ENCODE data around the gene HSPBP1. TPM values are rescaled to one million over a fixed set of nuclear protein-coding genes. Genes with fewer than 3 reads are reported as not detected.
A peak's percentile ranks its signal among the peaks of the same experiment; 100 is the strongest.

The HSPBP1 gene
- total RNA-seq, 1 donor from 2014 or later: 66.4 TPM

DNA sequence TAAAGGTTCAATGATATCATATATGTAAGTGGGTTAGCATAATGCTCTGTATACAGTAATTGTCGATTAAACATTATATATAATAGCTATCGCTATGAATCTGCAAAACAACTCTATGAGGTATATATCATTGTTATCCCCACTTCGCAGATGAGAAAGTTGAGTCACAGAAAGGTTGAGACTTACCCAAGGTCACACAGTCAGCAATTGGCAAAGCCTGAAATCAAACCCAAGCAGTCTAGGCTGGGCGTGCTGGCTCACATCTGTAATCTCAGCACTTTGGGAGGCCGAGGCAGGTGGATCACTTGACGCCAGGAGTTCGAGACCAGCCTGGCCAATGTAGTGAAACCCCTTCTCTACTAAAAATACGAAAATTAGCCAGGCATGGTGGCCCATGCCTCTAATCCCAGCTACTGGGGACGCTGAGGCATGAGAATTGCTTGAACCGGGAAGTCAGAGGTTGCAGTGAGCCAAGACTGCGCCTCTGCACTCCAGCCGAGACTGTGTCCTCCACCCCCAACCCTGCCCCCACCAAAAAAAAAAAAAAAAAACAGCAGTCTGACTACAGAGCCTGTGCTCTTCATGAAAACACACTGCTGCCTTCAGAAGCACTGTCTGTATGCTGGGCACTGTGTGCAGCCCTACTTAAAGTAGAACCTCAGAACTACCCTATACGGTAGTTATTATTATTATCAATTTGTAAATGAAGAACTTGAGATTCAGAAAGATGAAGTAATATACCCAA, 1.3 kb downstream of the HSPBP1 start:
- peak overlapping the region; percentile 99 for H3K4me3 Mint-ChIP-seq
- no peak for DNase-seq (ENCODE audit: low spot score)
- peaks cover 12% of the 10 kb centered on the region for H3K36me3 Mint-ChIP-seq (ENCODE audit: low read depth)
- no peaks in the 10 kb centered on the region for H3K9me3 Mint-ChIP-seq
- intact Hi-C loops (cut with micrococcal nuclease): no loop called here
- no peak overlapping the region for H3K27ac Mint-ChIP-seq
- peaks cover 49% of the 10 kb centered on the region for H3K4me1 Mint-ChIP-seq (ENCODE audit: low read depth)
- H3K27me3 Mint-ChIP-seq (ENCODE audit: insufficient read depth): peaks cover 3% of the 10 kb centered on the region

DNA sequence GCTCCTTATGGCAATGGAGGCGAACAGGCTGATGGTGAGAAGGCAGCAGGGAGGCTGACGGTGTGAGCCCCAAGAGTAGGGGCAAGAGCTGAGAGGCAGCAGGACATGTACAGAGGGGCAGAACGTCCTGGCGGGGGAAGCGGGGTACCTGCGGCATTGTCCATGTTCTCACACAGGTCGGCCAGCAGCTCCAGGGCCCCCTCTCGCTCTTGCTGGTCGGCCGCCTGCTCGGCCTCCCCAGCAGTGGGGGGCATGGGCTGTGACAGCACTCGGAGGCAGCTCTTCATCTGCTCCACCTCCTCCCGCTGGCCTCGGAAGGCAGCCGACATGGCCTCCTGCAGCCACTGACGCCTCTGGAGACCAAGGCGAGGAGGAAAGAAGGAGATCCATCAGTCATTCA, 2.4 kb downstream of the HSPBP1 start:
- DNase-seq (ENCODE audit: low spot score): no peak
- intact Hi-C loops (cut with micrococcal nuclease): no loop called here
- no peaks in the 10 kb centered on the region for H3K27me3 Mint-ChIP-seq (ENCODE audit: insufficient read depth)
- no peaks in the 10 kb centered on the region for H3K9me3 Mint-ChIP-seq
- H3K4me3 Mint-ChIP-seq: peak overlapping the region; percentile 65
- H3K36me3 Mint-ChIP-seq (ENCODE audit: low read depth): peaks cover 16% of the 10 kb centered on the region
- no peak overlapping the region for H3K27ac Mint-ChIP-seq
- peaks cover 41% of the 10 kb centered on the region for H3K4me1 Mint-ChIP-seq (ENCODE audit: low read depth)

DNA sequence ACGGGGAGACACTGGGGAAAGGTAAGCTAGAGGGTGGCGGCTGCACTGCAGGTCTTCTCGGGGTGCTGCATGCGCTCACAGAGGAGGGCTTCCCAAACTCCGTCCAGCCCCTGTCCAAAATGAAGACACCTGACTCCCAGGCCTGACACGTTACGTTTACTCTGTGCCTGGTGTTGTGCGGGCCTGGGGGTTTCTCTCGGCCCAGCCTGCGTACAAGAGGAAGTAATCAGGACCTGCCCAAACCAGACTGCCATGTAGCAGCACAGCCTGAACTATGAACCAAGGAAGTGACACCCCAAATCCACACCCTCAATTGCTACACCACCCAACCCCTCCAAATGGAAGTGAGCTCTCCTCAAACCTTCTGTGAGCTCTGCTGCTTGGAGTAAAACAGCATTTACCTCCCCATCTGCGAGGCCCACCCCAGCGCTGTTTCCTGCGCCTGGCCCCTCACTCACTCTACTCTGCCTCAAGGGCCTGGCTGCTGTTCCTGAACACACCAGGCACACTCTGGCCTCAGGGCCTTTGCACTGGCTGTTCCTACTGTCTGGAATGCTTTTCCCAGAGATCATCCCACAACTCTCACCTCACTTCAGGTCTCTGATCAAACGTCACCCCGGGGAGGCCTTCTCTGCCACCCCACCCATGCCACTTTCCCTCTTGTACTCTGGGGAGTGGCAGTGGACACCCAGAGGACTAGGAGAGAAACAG, 3.0 kb downstream of the HSPBP1 start:
- Mint-ChIP-seq H3K36me3 (ENCODE audit: low read depth) (peaks cover 21% of the 10 kb centered on the region), H3K4me3 (peak overlapping the region; percentile 65), H3K27ac (no peak overlapping the region), H3K4me1 (ENCODE audit: low read depth) (peaks cover 41% of the 10 kb centered on the region), H3K9me3 (no peaks in the 10 kb centered on the region), H3K27me3 (ENCODE audit: insufficient read depth) (no peaks in the 10 kb centered on the region)
- no peak for DNase-seq (ENCODE audit: low spot score)
- intact Hi-C loops (cut with micrococcal nuclease): no loop called here

GRCh38 chr19:55275851-55276719, 3.8 kb downstream of the HSPBP1 start:
- Mint-ChIP-seq H3K4me1 (ENCODE audit: low read depth) (peaks cover 35% of the 10 kb centered on the region), H3K9me3 (no peaks in the 10 kb centered on the region), H3K4me3 (no peak overlapping the region), H3K27me3 (ENCODE audit: insufficient read depth) (no peaks in the 10 kb centered on the region), H3K36me3 (ENCODE audit: low read depth) (peaks cover 21% of the 10 kb centered on the region), H3K27ac (no peak overlapping the region)
- no peak for DNase-seq (ENCODE audit: low spot score)
- intact Hi-C loops (cut with micrococcal nuclease): no loop called here

- H3K9me3 Mint-ChIP-seq: no peaks in the 10 kb centered on the region
- H3K36me3 Mint-ChIP-seq (ENCODE audit: low read depth): peaks cover 20% of the 10 kb centered on the region
- H3K27ac Mint-ChIP-seq: no peak overlapping the region
- H3K4me1 Mint-ChIP-seq (ENCODE audit: low read depth): peaks cover 19% of the 10 kb centered on the region
- no peak for DNase-seq (ENCODE audit: low spot score)
- intact Hi-C loops (cut with micrococcal nuclease): no loop called here
- H3K4me3 Mint-ChIP-seq: no peak overlapping the region
- H3K27me3 Mint-ChIP-seq (ENCODE audit: insufficient read depth): no peaks in the 10 kb centered on the region
Observed at GRCh38 chr19:55273978-55274707, 5.8 kb downstream of the HSPBP1 start.

- no peak for DNase-seq (ENCODE audit: low spot score)
- Mint-ChIP-seq H3K36me3 (ENCODE audit: low read depth) (peaks cover 21% of the 10 kb centered on the region), H3K4me3 (no peak overlapping the region), H3K4me1 (ENCODE audit: low read depth) (peaks cover 7% of the 10 kb centered on the region), H3K27ac (no peak overlapping the region), H3K27me3 (ENCODE audit: insufficient read depth) (no peaks in the 10 kb centered on the region), H3K9me3 (no peaks in the 10 kb centered on the region)
- intact Hi-C loops (cut with micrococcal nuclease): no loop called here
Observed at GRCh38 chr19:55272142-55272541, 7.8 kb downstream of the HSPBP1 start.

DNA sequence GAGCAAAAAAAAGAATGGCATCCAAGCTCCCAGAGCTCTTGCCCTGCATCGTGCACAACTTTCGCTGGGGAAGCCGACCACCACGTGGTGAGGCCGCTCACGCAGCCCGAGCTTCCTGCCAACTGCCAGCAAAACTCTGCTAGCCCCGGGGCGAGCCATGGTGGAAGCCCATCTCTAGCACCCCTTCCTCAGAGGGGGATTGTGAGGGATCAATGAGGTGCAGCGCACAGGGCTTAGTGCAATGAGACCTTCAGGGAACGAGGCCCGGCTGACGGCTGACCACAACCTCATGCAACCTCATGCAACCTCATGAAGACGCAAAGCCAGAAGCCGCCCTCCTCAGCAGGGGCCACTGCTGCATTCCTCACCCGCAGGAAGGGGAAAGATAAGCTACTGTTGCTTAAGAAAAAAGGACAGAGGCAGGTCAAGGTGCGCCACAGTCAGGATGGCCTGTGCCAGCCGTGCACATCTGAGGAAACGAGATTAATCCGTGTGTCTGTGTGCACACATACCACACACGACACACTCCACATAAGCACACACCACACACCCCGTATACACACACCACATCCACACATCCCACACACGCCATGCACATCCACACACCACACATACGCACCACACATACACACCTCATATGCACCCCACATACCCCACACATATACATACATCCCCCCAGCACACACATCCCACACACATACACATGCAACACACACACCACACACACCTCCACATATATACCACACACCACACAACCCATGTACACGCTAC, 9.6 kb downstream of the HSPBP1 start:
- Mint-ChIP-seq H3K27me3 (ENCODE audit: insufficient read depth) (no peaks in the 10 kb centered on the region), H3K36me3 (ENCODE audit: low read depth) (peaks cover 25% of the 10 kb centered on the region), H3K4me1 (ENCODE audit: low read depth) (no peaks in the 10 kb centered on the region), H3K9me3 (peaks cover 9% of the 10 kb centered on the region), H3K4me3 (no peak overlapping the region), H3K27ac (no peak overlapping the region)
- intact Hi-C loops (cut with micrococcal nuclease): no loop called here
- no peak for DNase-seq (ENCODE audit: low spot score)

GRCh38 chr19:55269299-55269698, 10.6 kb downstream of the HSPBP1 start:
- no peak for DNase-seq (ENCODE audit: low spot score)
- no peaks in the 10 kb centered on the region for H3K27me3 Mint-ChIP-seq (ENCODE audit: insufficient read depth)
- H3K4me3 Mint-ChIP-seq: no peak overlapping the region
- peaks cover 23% of the 10 kb centered on the region for H3K36me3 Mint-ChIP-seq (ENCODE audit: low read depth)
- H3K4me1 Mint-ChIP-seq (ENCODE audit: low read depth): no peaks in the 10 kb centered on the region
- peaks cover 9% of the 10 kb centered on the region for H3K9me3 Mint-ChIP-seq
- intact Hi-C loops (cut with micrococcal nuclease): no loop called here
- no peak overlapping the region for H3K27ac Mint-ChIP-seq

DNA sequence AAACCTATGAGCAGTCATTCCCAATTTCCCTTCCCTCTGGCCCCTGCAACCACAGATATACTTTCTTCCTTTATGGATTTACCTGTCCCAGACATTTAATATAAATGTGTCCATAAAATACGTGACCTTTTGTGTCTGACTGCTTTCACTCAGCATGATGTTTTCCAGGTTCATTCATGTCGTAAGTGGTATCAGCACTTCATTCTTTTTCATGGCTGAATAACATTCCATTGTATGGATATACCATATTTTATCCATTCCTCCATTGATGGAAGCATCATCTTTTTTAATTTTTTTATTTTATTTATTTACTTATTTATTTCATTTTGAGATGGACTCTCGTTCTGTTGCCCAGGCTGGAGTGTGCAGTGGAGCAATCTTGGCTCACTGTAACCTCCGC, 13.1 kb downstream of the HSPBP1 start:
- intact Hi-C loops (cut with micrococcal nuclease): no loop called here
- Mint-ChIP-seq H3K27ac (no peak overlapping the region), H3K27me3 (ENCODE audit: insufficient read depth) (no peaks in the 10 kb centered on the region), H3K4me1 (ENCODE audit: low read depth) (no peaks in the 10 kb centered on the region), H3K4me3 (no peak overlapping the region), H3K9me3 (peaks cover 9% of the 10 kb centered on the region), H3K36me3 (ENCODE audit: low read depth) (peaks cover 15% of the 10 kb centered on the region)
- DNase-seq (ENCODE audit: low spot score): no peak

DNA sequence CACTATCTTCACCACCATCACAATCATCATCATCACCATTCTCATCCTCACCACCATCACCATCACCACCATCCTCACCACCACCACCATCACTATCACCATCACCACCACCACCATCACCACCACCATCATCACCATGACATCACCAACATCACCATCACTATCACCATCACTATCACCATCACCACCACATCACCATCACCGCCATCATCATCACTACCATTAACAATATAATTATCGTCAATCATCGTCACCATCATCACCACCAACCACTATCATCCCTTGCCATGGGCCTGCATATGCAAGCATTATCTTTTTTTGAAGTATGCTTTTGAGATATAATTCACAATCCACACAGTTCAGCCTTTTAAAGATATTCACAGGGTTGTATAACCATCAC, 13.5 kb downstream of the HSPBP1 start:
- Mint-ChIP-seq H3K27ac (peak overlapping the region; percentile 0), H3K9me3 (peaks cover 9% of the 10 kb centered on the region), H3K36me3 (ENCODE audit: low read depth) (peaks cover 15% of the 10 kb centered on the region), H3K4me1 (ENCODE audit: low read depth) (no peaks in the 10 kb centered on the region), H3K4me3 (no peak overlapping the region), H3K27me3 (ENCODE audit: insufficient read depth) (no peaks in the 10 kb centered on the region)
- DNase-seq (ENCODE audit: low spot score): no peak
- intact Hi-C loops (cut with micrococcal nuclease): no loop called here

GRCh38 chr19:55265723-55266386, 14.1 kb downstream of the HSPBP1 start:
- H3K4me1 Mint-ChIP-seq (ENCODE audit: low read depth): no peaks in the 10 kb centered on the region
- peaks cover 15% of the 10 kb centered on the region for H3K36me3 Mint-ChIP-seq (ENCODE audit: low read depth)
- no peak for DNase-seq (ENCODE audit: low spot score)
- no peak overlapping the region for H3K4me3 Mint-ChIP-seq
- intact Hi-C loops (cut with micrococcal nuclease): no loop called here
- no peak overlapping the region for H3K27ac Mint-ChIP-seq
- no peaks in the 10 kb centered on the region for H3K27me3 Mint-ChIP-seq (ENCODE audit: insufficient read depth)
- H3K9me3 Mint-ChIP-seq: peaks cover 9% of the 10 kb centered on the region

All from activated T-helper 1 cell treated with anti-CD3 and anti-CD28 coated beads, Interleukin-12 subunit alpha, Interleukin-12 subunit beta, Interleukin-2, Interleukin-4 antibody, amounts not matched to agents 30 ng/mL and 10 ng/mL and 1 ng/mL, durations not matched to agents 14 hours and 24 hours and 36 hours (primary cell).